Measurements from ENCODE around the gene LMBRD2.

GRCh38 chr5:36052538-36052937, 99.1 kb downstream of the LMBRD2 start:
- no peak for TF ChIP-seq EZH2 (IDR thresholded peaks at IDR 0.05; ENCODE audit: borderline replicate concordance, low read depth, low read length, severe bottlenecking)
- no peak for TF ChIP-seq CTCF (IDR thresholded peaks at IDR 0.05; ENCODE audit: extremely low read depth in 1 of 2, insufficient read depth in 1 of 2, low read depth in 1 of 2, low read length in 2 of 2)
- no peak for TF ChIP-seq POLR2AphosphoS5 (IDR thresholded peaks at IDR 0.05; ENCODE audit: insufficient read depth, low read depth, low read length)
- no peak for TF ChIP-seq POLR2A (IDR thresholded peaks at IDR 0.05; ENCODE audit: low read depth, low read length)
- no peak for TF ChIP-seq MAX (IDR thresholded peaks at IDR 0.05; ENCODE audit: insufficient read depth, insufficient read length)
- no peak for TF ChIP-seq JUN (IDR thresholded peaks at IDR 0.05; ENCODE audit: borderline replicate concordance, insufficient read depth, insufficient read length, low read depth)
- TF ChIP-seq MYC (IDR thresholded peaks at IDR 0.05; ENCODE audit: low read depth, low read length) = no peak
- no peak for TF ChIP-seq FOS (IDR thresholded peaks at IDR 0.05; ENCODE audit: borderline replicate concordance, insufficient read depth, low read length)

Data from endothelial cell of umbilical vein (primary cell).